Stimulated activated CD4-positive, alpha-beta T cell treated with anti-CD3 and anti-CD28 coated beads, Interleukin-1b, Interleukin-23, amount 100 ng/mL, for 48 hours (primary cell): ENCODE measurements around the gene SCGN.
A peak's percentile ranks its signal among the peaks of the same experiment; 100 is the strongest.

ENCODE experiments used
- DNase-seq: peaks from one replicate; pipeline ENCODE4 v3.0.0-alpha.2; 2020

Gene SCGN

GRCh38 chr6:25641377-25641776 is 10.6 kb upstream of the SCGN start:
- DNase-seq, result no peak

- no peak for DNase-seq
These were observed 9.9 kb upstream of the SCGN start for GRCh38 chr6:25641940-25642666.

- no peak for DNase-seq
These were observed 9.2 kb upstream of the SCGN start for GRCh38 chr6:25642667-25643328.

- no peak for DNase-seq
These were observed 6.1 kb upstream of the SCGN start for GRCh38 chr6:25645916-25646315.

GRCh38 chr6:25649611-25650010 is 2.4 kb upstream of the SCGN start:
- DNase-seq, result no peak

GRCh38 chr6:25655723-25656122 is 3.7 kb downstream of the SCGN start:
- no peak for DNase-seq

- DNase-seq, result no peak
These were observed 7.8 kb downstream of the SCGN start for GRCh38 chr6:25659633-25660368.

GRCh38 chr6:25660512-25660911 is 8.5 kb downstream of the SCGN start:
- DNase-seq, result peak; percentile 58

- DNase-seq, result no peak
These were observed 9.2 kb downstream of the SCGN start for GRCh38 chr6:25661129-25661779.

- no peak for DNase-seq
These were observed 13.4 kb downstream of the SCGN start for GRCh38 chr6:25665455-25665854.

GRCh38 chr6:25669413-25669812 is 17.4 kb downstream of the SCGN start:
- no peak for DNase-seq

GRCh38 chr6:25670208-25670607 is 18.2 kb downstream of the SCGN start:
- no peak for DNase-seq

- no peak for DNase-seq
These were observed 18.9 kb downstream of the SCGN start for GRCh38 chr6:25670793-25671513.

- DNase-seq, result no peak
These were observed 19.6 kb downstream of the SCGN start for GRCh38 chr6:25671652-25672051.

- DNase-seq, result no peak
These were observed 23.2 kb downstream of the SCGN start for GRCh38 chr6:25675167-25675566.

GRCh38 chr6:25676775-25677174 is 24.8 kb downstream of the SCGN start:
- no peak for DNase-seq

GRCh38 chr6:25681848-25682247 is 29.8 kb downstream of the SCGN start:
- DNase-seq, result no peak

- no peak for DNase-seq
These were observed 30.3 kb downstream of the SCGN start for GRCh38 chr6:25682324-25682723.

- no peak for DNase-seq
These were observed 32.5 kb downstream of the SCGN start for GRCh38 chr6:25684565-25684964.

GRCh38 chr6:25685251-25685650 is 33.2 kb downstream of the SCGN start:
- no peak for DNase-seq

GRCh38 chr6:25685896-25686295 is 33.9 kb downstream of the SCGN start:
- DNase-seq, result no peak

GRCh38 chr6:25686856-25687255 is 34.8 kb downstream of the SCGN start:
- DNase-seq, result no peak

- DNase-seq, result no peak
These were observed 38.0 kb downstream of the SCGN start for GRCh38 chr6:25689966-25690365.
